H1 (cell line): ENCODE measurements around the gene SLC8A3. TPM values are rescaled to one million over a fixed set of nuclear protein-coding genes. Genes with fewer than 3 reads are reported as not detected.

Source experiments
- ATF2 ChIP-seq: IDR thresholded peaks from 2 replicates; pipeline ENCODE4 v1.6.1; 2012; ENCODE audit warnings: low read length, inconsistent platforms
- BACH1 ChIP-seq: IDR thresholded peaks from 2 replicates; pipeline ENCODE4 v1.6.1; 2012; ENCODE audit warnings: low read length, improper control_type of control experiment
- CBX8 ChIP-seq: fragments of 300-800, 300-1000 bp; sonication (generic); IDR thresholded peaks from 2 replicates; pipeline ENCODE4 v1.7.1; 2016; ENCODE audit warnings: low read depth, low read length, borderline replicate concordance
- CEBPB ChIP-seq: IDR thresholded peaks from 2 replicates; pipeline ENCODE4 v1.6.1; 2012; ENCODE audit warnings: low read depth, low read length
- CTBP2 ChIP-seq: IDR thresholded peaks from 2 replicates; pipeline ENCODE4 v1.7.0; 2011; ENCODE audit warnings: borderline replicate concordance, mild to moderate bottlenecking, moderate library complexity, mixed read lengths, low read length; ENCODE audit not compliant: insufficient read depth, insufficient read length
- EGR1 ChIP-seq: IDR thresholded peaks from 2 replicates; pipeline ENCODE4 v1.6.1; 2011; ENCODE audit warnings: low read depth, low read length, borderline replicate concordance
- GTF2F1 ChIP-seq: IDR thresholded peaks from 2 replicates; pipeline ENCODE4 v1.6.1; 2012; ENCODE audit warnings: low read depth, low read length, improper control_type of control experiment, borderline replicate concordance
- HDAC2 ChIP-seq, 2 experiments: fragments of 300-600 bp in 1 of 2; sonication (generic) in 1 of 2; IDR thresholded peaks; 2 replicates each; pipeline ENCODE4 v1.6.1; 2011 to 2012; ENCODE audit warnings: low read depth in 2 of 2, low read length in 2 of 2, mild to moderate bottlenecking in 2 of 2, moderate library complexity in 2 of 2, borderline replicate concordance in 1 of 2, inconsistent platforms in 1 of 2
- JUND ChIP-seq: IDR thresholded peaks from 2 replicates; pipeline ENCODE4 v1.6.1; 2011; ENCODE audit warnings: mild to moderate bottlenecking, improper control_type of control experiment, low read length
- KDM5A ChIP-seq: fragments of 200-600 bp; IDR thresholded peaks from 2 replicates; pipeline ENCODE4 v1.7.1; 2012; ENCODE audit warnings: mild to moderate bottlenecking, low read length, inconsistent platforms, mixed read lengths
- NANOG ChIP-seq: IDR thresholded peaks from 2 replicates; pipeline ENCODE4 v1.6.1; 2011; ENCODE audit warnings: low read length, low read depth, mild to moderate bottlenecking, inconsistent platforms; ENCODE audit not compliant: insufficient read depth, poor library complexity, severe bottlenecking
- PHF8 ChIP-seq: fragments of 200-600 bp; sonication (generic); conservative IDR thresholded peaks from 2 replicates; pipeline ENCODE4 v1.7.1; 2012; ENCODE audit warnings: low read depth, mild to moderate bottlenecking, inconsistent platforms, low read length, moderate library complexity
- POLR2AphosphoS5 ChIP-seq: IDR thresholded peaks from 2 replicates; pipeline ENCODE4 v1.6.1; 2011; ENCODE audit warnings: low read depth, low read length
- POU5F1 ChIP-seq: IDR thresholded peaks from 2 replicates; pipeline ENCODE4 v1.6.1; 2011; ENCODE audit warnings: low read depth, mild to moderate bottlenecking, low read length, moderate library complexity
- RAD21 ChIP-seq, 2 experiments: IDR thresholded peaks in 1 of 2; conservative IDR thresholded peaks in 1 of 2; 2 replicates each; pipeline ENCODE4 v1.6.1; 2011; ENCODE audit warnings: low read depth in 2 of 2, low read length in 2 of 2, improper control_type of control experiment in 1 of 2, inconsistent platforms in 1 of 2, mild to moderate bottlenecking in 1 of 2, moderate library complexity in 1 of 2
- RBBP5 ChIP-seq: IDR thresholded peaks from 2 replicates; pipeline ENCODE4 v1.7.1; 2012; ENCODE audit warnings: low read depth, mild to moderate bottlenecking, inconsistent platforms, low read length, moderate library complexity, borderline replicate concordance
- RFX5 ChIP-seq: IDR thresholded peaks from 2 replicates; pipeline ENCODE4 v1.6.1; 2011; ENCODE audit warnings: low read depth, low read length, improper control_type of control experiment, borderline replicate concordance
- RXRA ChIP-seq: IDR thresholded peaks from 2 replicates; pipeline ENCODE4 v1.6.1; 2011; ENCODE audit warnings: low read depth, mild to moderate bottlenecking, low read length, moderate library complexity; ENCODE audit not compliant: insufficient read depth
- SP2 ChIP-seq: IDR thresholded peaks from 2 replicates; pipeline ENCODE4 v1.6.1; 2012; ENCODE audit warnings: mild to moderate bottlenecking, low read length, inconsistent platforms
- TAF1 ChIP-seq: IDR thresholded peaks from 2 replicates; pipeline ENCODE4 v1.6.1; 2011; ENCODE audit warnings: mild to moderate bottlenecking, low read depth, low read length
- TBP ChIP-seq: IDR thresholded peaks from 2 replicates; pipeline ENCODE4 v1.6.1; 2011; ENCODE audit warnings: low read depth, low read length, improper control_type of control experiment
- USF2 ChIP-seq: IDR thresholded peaks from 2 replicates; pipeline ENCODE4 v1.6.1; 2011; ENCODE audit warnings: low read length, improper control_type of control experiment
- polyA plus RNA-seq, 7 experiments: library from polyadenylated mRNA; depleted of rRNA in 3 of 7; stranded (reverse) in 5 of 7; unstranded in 2 of 7; fragments of >200 nt in 5 of 7; fragments of 200-250 nt in 2 of 7; gene quantifications; 1 replicate in 5 of 7; 2 replicates in 1 of 7; 4 replicates in 1 of 7; pipeline versions ENCODE4 v1.2.1 to v1.2.3, GENCODE V29; 2011 to 2013; ENCODE audit warnings: missing spikeins in 2 of 7, mixed read lengths in 2 of 7
- total RNA-seq: library from RNA; stranded (reverse); fragmentation: NEBNext Ultra II Directional; extraction: Animal tissue kit (Norgen Biotek cat#: 25700); gene quantifications from 2 replicates; pipeline ENCODE4 v1.2.1, GENCODE V29; 2021

The SLC8A3 gene
- total and polyA plus RNA-seq, 2 of the 8 experiments (the other 6 are each of a cell fraction or from before 2014, with no cell fraction given) = 0.38 to 1.1 TPM

- TF ChIP-seq USF2 (no peak), RXRA (no peak), SP2 (no peak), ATF2 (no peak), RAD21 (IDR thresholded peaks at IDR 0.05 in 1 of 2, conservative IDR thresholded peaks at IDR 0.05 in 1 of 2; ENCODE audit: low read depth in 2 of 2, low read length in 2 of 2) (peak; percentile 83 to 92), JUND (no peak), HDAC2 (IDR thresholded peaks at IDR 0.05; ENCODE audit: borderline replicate concordance in 1 of 2, low read depth in 2 of 2, low read length in 2 of 2) (no peak), BACH1 (no peak), TAF1 (no peak), KDM5A (no peak), POLR2AphosphoS5 (no peak), CBX8 (no peak), GTF2F1 (no peak), RFX5 (no peak), RBBP5 (no peak), CTBP2 (no peak), TBP (no peak), CEBPB (peak; percentile 100), EGR1 (no peak), POU5F1 (no peak), PHF8 (no peak), NANOG (no peak)
Observed at GRCh38 chr14:70073924-70074566, 114.7 kb downstream of the SLC8A3 start (continued).
